NCI-H128 (cell line): Measurements from ENCODE around the gene ZFAND2A.
"Not testable (repeated sequence)": the region's sequence is repeated elsewhere in the genome, so short reads cannot be mapped to it uniquely, and the experiment has no call there.

Source experiments
- DNase-seq: peaks from one replicate; lab custom pipeline; 2025; ENCODE audit not compliant: unreplicated experiment; lab: John Stamatoyannopoulos, UW

Gene ZFAND2A

GRCh38 chr7:1175597-1175966, 15.6 kb upstream of the ZFAND2A start:
- DNase-seq, result no peak

- no peak for DNase-seq
Measured at GRCh38 chr7:1174881-1175596, 15.0 kb upstream of the ZFAND2A start.

DNA sequence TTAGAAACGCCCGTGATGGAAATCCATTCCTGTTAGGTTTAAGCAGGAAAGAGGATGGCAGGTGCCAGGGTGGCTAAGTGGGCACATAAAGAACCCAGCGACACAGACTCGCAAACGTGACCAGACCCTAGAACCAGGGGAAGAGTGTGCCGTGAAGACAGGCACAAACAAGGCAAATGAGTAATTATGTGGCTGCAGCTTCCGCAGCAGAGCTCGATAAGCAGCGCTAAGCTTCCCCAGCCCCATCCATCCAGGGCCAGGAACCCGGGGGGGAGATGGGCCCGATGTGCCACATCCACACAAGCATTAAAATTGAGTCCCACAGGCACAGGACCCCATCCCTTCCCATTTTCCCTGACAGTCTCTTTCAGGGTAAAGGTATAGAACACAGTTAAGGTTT, 14.0 kb upstream of the ZFAND2A start:
- DNase-seq, result no peak

DNA sequence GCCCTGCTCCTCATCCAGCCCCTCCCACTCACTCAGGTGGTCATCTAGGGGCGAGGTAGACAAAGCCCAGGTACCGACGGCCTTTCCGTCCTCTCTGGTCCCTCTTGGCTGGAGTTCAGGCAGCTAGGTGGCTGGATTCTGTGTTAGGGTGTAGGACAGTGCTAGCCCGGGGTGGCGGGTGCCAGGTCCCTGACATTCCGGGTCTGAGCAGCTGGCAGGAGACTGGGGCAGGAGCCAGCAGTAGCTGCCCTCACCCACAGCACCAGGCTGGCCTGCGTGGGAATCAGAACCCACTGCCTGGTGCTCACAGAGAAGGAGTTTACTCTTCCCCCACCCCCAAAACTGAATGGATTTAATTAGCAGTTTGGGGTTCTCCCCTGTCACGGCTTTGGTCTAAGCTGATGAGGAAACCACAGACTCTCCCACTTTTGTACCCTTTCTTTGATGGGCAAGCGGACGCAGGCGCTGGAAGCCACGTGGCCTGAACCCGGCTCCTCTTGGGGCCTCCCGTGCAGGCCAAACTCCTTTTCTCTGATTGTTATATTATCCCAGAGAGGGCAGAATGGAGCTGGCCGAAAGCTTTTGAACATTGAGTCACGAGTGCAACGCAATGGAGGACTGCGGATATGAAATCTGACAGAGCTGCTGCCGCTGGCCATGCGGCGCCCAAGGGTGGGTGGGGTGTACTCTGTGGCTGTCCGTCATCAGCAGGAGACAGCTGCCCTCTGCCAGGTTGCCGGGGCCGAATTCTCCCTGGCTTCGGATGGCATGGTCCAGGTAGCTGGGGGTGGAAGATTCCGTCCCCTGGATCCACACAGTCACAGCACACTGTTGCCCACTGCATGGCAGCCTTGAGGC, 12.9 kb upstream of the ZFAND2A start:
- no peak for DNase-seq

DNA sequence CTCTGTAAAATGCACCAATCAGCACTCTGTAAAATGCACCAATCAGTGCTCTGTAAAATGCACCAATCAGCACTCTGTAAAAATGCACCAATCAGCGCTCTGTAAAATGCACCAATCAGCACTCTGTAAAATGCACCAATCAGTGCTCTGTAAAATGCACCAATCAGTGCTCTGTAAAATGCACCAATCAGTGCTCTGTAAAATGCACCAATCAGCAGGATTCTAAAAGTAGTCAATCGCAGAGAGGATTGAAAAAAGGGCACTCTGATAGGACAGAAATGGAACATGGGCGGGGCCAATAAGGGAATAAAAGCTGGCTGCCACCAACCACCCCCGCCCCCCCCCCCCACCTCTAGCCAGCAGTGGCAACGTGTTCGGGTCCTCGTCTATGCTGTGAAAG, 11.5 kb upstream of the ZFAND2A start:
- not testable (repeated sequence) for DNase-seq

DNA sequence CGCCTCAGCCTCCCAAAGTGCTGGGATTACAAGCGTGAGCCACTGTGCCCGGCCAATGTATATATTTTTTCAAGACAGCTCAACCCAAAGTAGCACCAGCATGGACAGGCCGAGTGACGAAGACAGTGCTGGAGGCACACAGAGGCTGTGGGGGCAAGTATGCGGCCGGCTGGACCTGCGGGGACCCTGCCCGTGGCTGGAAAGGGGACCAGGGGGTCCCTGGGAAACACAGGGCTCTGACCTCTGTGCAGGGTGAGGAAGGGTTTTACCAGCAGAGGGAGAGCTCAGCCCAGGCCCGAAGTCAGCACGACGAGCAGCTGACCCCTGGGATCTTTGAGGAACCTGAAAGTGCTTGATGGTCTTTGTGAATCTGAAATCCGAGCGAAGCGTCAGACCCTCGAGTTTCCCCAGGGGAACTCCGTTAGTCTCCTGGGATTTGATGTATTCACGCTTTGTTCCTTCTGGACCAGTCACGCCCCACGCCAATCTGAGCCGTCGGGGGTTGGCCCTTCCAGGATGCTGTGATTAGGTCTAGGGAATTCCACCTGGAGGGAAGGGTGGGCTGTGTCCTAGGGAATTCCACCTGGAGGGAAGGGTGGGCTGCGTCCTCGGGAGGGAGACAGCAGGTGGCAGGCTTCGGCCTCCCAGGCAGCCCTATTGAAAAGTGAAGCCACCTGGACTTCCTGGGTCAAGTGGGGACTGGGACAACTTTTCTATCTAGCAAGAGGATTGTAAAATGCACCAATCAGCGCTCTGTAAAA, 10.9 kb upstream of the ZFAND2A start:
- DNase-seq, result no peak

DNA sequence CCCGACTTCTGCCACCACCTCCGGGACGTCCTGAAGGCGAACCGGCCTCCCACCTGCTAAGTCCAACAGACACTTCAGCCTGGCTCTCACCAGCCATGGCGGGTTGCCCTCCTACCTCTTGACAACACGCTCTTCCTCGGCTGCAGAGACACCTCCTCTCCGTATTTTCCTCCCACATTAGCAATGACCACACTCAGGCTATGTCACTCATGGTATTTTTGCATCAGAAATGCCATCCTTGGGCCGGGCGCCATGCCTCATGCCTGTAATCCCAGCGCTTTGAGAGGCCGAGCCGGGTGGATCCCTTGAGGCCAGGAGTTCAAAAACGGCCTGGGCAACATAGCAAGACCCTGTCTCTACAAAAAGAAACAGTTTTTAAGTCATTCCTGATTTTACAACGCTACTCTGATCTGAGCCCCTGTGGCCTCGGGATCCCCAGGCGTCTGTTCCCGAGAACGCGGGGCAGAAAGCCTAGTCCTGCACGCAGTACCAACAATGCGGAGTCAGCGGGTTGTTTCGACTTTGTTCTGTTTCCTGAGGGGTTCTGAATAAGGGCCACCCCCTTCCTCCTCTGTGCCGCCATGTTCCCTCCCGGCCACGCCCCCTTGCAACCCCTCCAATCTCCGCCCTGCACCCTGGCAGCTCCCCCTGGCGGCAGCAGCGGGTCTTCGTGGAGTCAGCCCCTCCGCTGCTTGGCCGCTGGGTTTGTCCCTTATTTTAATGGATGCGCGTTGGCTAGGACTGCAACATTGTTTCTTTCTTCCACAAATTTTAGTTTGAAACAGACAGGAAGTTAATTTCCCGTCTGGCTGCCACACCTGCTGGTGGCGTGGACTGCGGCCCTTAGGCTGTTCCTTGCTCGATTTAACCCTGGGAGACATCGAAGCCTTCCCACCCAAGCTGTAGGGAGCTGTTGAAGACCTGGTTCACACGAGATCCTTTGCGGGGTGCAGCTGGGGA, 9.7 kb upstream of the ZFAND2A start:
- no peak for DNase-seq

GRCh38 chr7:1168422-1168821, 8.4 kb upstream of the ZFAND2A start:
- no peak for DNase-seq

DNA sequence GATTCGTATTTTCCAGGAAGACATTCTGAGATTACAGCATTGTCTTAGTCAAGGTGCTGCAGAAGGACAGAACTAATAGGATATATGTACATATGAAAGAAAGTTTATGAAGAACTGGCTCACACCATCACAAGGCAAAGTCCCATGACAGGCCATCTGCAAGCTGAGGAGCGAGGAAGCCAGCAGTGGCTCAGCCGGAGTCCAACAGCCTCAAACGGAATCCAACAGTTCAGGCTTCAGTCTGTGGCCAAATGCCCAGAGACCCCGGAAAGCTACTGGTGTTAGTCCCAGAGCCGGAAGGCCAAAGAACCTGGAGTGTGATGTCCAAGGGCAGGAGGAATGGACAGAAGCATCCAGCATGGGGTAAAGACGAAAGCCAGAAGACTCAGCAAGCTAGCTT, 4.4 kb upstream of the ZFAND2A start:
- no peak for DNase-seq

- no peak for DNase-seq
Measured at GRCh38 chr7:1163121-1163520, 3.1 kb upstream of the ZFAND2A start.

DNA sequence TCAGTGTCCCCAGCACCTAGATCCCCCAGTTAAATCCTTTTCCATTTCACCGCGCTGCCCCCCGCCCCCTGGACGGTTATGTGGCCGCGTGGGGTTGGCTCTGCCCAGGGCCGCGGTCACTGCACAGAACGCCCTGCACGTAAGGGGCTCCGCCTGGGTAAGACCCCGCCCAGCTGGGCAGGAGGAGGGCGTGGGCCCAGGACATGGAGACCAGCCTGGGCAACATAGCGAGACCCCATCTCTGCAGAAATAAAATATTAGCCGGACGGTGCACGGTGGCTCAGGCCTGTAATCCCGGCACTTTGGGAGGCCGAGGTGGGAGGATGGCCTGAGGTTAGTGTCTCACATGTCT, 650 bp upstream of the ZFAND2A start:
- no peak for DNase-seq

- not testable (repeated sequence) for DNase-seq
Measured at GRCh38 chr7:1159231-1159630, 765 bp downstream of the ZFAND2A start.

GRCh38 chr7:1158203-1159126, 1.5 kb downstream of the ZFAND2A start:
- no peak for DNase-seq

DNA sequence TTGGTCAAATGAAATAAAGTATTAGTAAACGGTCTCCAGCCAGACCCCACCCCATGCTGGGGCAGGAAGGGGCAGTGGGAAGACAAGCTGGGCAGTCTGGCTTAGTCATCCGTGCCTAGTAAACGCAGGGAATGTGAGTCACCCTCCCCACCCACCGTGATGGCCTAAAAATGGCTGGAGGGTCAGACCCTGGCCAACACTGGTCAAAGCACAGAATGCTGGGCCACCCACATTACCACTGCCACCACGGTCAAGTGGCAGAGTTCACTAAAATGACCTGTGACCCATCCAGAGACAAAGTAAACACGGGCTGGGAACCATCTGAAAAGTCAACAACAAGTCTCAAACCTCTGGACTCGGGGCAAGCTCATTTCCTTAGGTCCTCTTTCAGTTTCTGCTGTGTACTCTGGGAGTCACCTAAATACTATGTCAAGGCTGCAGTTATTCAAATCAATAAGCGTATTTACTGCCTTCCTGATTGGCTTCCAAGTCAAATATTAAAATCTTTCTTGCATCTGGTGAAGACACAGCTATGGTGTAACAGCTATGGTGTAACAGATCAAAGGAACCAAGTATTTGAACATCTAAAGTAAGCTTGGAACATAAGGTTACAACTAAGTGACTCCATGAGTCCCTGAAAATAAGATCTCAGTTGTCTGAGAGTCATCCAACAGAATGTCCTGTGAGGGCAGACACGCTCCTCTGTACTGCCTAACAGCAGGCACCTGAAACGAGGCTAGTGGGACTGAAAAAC, 3.0 kb downstream of the ZFAND2A start:
- no peak for DNase-seq

DNA sequence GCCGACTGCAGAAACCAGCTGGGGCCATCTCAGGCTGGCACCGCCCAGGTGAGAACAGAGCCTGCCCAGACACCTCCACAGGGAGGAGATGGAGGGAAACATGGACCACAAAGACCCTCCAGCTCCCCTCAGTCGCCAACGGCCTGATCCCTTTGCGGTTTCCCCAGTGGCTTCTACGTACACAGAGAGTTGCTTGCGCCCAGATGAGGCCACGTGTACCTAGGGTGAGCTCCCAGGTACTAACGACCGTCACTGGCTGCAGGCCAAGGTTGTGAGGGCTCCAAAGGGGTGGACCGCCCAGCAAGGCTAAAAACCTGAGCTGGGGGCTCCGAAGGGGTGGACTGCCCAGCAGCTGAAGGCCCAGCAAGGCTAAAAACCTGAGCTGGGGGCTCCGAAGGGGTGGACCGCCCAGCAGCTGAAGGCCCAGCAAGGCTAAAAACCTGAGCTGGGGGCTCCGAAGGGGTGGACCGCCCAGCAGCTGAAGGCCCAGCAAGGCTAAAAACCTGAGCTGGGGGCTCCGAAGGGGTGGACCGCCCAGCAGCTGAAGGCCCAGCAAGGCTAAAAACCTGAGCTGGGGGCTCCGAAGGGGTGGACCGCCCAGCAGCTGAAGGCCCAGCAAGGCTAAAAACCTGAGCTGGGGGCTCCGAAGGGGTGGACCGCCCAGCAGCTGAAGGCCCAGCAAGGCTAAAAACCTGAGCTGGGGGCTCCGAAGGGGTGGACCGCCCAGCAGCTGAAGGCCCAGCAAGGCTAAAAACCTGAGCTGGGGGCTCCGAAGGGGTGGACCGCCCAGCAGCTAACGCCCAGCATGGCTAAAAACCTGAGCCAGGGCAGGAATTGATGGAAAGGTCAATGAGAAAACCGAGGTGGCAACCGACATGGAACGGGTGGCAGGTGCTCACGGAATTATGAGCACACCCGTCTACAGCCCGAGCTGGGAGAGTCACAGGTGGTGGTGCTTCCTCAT, 3.9 kb downstream of the ZFAND2A start:
- not testable (repeated sequence) for DNase-seq

- DNase-seq, result no peak
Measured at GRCh38 chr7:1154172-1154739, 5.7 kb downstream of the ZFAND2A start.

DNA sequence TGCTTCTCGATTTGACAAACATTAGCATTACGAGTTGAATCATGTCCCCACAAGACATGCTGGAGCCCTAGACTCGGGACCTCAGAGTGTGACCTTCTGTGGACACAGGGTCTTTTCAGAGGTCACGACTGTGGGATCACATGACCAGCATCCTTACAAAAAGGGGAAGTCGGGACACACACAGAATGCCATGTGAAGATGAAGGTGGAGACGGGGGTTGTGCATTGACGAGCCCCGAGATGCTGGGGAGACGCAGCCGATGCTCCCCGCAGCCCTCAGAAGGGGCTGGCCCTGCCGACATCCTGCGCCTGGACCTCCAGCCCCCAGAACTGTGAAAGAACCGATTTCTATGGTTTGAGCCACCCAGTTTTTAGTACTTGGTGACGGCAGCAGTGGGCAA, 7.5 kb downstream of the ZFAND2A start:
- no peak for DNase-seq
